ENCODE results near the gene KCNJ2. TPM values are rescaled to one million over a fixed set of nuclear protein-coding genes. Genes with fewer than 3 reads are reported as not detected.

KCNJ2 gene
- 3.9 and 7.3 TPM in 2 replicates for total RNA-seq

GRCh38 chr17:70168977-70169708 lies at the start of gene KCNJ2:
Gene KCNJ2, plus strand, starts transcription at chr17:70169532. Its CDS starts 5,508 bp downstream, at chr17:70175040.

Other genes starting within 250 kb of the KCNJ2 start
- gene KCNJ16, start 94.3 kb upstream of the KCNJ2 start, total RNA-seq = 0.28 and 0.38 TPM in 2 replicates

All from regular cardiac myocyte (primary cell).